Stimulated activated CD4-positive, alpha-beta T cell treated with anti-CD3 and anti-CD28 coated beads, Interleukin-12 subunit alpha, Interleukin-12 subunit beta, amount 100 ng/mL, for 24 hours (primary cell): Measurements from ENCODE around the gene ATF2.

Experiments used
- DNase-seq, 2 experiments: peaks; one replicate each; pipeline ENCODE4 v3.0.0-alpha.2; 2020; ENCODE audit warnings: low read depth in 2 of 2

The ATF2 gene

DNA sequence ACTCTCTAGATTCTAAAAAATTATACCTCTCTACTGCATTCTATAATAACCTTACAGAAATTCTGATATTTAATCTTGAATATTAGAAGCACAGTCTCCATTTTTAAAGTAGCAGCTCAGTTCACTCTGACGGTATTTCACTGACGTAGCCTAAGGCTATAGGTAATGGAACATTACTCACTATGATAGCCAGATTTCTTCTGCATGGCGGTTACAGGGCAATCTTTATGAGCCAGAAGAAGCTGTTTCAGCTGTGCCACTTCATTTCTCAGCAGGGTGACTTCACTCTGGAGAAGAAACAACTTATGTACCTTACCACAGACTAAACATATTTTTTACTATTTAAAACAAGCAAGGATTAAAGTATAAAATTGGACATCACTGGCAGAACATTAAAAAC is 87.5 kb downstream of the ATF2 start:
- no peak for DNase-seq

DNA sequence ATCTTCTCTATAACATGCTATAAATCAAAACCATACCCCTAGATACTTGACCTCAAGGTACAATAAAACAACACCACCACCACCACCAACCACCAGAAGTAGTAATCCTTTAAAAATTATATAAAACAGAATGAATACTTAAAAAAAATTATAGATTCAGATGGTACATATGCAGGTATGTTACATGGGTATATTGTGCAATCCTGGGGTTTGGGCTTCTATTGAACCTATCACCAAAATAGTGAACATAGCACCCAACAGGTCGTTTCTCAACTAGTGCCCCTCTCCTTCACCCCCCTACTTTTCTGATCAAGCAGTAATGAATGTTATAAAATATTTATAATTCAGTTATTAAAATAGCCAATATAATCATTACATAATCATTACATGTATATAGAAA is 91.7 kb downstream of the ATF2 start:
- DNase-seq: no peak

DNA sequence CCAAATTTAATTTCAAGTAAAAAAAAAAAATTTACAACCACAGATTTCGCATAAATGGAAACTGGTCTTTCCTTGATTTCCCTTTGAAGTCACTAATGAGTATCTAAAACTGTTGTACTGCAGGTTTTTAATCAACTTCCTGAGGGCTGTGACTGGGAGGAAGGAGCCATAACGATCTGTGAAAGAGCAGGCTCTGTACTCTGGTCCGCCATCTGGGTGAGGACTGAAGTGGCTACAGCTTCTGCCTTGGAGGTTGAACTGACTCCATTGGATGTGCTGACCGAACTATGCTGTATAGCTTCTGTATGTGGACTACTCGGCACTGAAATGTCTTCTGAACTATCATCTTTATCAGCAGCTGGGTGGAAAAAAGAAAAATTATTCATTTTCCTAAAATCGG is 93.5 kb downstream of the ATF2 start:
- no peak for DNase-seq

DNA sequence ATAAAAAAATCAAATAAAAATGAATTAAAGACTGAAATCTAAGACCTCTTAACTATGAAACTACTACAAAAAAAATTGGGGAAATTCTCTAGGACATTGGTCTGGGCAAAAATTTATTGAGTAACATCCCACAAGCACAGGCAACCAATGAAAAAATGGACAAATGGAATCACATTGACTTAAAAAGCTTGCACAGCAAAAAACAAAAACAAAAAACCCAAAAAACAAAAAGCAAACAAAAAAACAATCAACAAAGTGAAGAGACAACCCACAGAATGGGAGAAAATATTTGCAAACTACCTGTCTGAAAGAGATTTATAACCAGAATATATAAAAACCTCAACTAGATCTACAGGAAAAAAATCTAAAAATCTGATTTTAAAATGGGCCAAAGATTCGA is 99.5 kb downstream of the ATF2 start:
- no peak for DNase-seq

DNA sequence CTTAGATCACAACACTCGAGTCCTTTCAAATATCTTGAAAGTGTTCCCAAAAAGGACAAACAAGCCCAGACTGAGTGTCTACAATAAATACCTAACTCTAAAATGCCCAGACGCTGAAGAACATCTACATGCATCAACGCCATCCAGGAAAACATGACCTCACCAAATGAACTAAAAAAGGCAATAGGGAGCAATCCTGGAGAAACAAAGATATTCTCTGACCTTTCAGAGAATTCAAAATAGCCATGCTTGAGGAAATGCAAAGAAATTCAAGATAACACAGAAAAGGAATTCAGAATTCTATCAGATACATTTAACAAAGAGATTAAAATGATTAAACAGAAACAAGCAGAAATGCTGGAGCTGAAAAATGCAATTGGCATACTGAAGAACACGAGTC is 101.6 kb downstream of the ATF2 start:
- DNase-seq: no peak

DNA sequence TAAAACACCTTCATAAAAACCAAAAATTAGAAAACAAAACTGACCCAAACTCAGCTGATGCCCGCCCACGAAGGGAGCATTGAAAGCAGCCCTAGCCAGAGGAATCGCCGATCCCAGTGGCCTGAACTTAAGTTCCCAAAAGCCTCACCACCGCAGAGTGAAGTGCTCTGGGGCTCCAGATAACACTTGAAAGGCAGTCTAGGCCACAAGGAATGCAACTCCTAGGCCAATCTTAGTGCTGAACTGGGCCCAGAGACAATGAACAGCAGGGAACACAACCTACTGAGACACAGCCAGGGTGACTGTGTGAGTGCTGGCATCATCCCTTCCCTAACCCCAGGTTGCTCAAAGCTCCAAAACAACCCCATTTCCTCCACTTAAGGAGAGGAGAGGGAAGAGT is 103.2 kb downstream of the ATF2 start:
- no peak for DNase-seq

DNA sequence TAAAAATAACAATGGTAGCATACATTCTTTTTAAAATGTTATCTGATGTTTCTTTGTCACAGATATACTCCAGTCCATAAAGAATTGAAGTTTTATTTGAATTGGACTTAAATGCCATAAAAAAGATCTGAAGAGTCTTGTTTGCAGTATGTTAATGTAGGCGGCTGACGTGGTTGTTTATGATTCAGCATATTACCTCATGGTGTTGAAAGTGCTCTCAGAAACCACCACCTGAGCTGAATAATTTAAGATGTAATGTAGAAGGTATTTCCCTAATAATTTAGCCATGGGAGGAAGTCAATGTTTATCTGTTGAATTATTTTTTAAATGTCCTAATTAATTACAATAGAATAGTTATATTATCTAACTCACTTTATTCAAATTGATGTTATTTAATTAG is 104.3 kb downstream of the ATF2 start:
- DNase-seq: no peak

DNA sequence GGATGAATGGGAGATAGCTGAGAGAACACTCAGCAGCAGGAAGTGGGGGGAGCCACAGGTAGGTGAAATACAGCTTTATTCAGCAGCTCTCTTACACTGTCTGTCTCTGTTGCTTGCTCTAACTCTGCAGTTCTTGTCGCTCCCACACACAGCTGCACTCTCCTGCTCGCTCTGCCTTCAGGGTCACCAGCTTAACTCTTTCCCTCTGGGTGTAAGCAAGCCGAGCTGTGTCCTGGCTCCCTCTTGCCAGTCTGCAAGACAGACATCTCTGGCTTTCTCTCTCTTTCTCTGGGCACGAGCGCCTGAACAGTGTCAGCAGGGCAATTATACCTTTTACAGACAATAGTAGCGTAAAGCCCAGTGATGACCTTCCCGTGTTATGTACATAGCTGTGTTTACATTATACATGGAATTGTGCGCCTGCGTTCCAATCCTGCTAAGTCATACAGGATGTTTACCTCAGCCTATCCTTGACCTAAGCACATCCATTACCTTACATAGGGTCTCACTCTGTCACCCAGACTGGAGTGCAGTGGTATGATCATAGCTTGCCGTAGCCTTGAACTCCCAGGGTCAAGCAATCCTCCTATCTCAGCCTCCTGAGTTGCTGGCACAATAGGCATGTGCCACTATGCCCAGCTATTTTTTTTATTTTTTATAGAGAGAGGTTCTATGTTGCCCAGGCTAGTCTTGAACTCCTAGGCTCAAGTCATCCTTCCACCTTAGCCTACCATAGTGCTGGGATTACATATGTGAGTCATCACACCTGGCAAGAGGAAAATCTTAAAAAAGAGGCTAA is 105.0 kb downstream of the ATF2 start:
- DNase-seq: no peak

DNA sequence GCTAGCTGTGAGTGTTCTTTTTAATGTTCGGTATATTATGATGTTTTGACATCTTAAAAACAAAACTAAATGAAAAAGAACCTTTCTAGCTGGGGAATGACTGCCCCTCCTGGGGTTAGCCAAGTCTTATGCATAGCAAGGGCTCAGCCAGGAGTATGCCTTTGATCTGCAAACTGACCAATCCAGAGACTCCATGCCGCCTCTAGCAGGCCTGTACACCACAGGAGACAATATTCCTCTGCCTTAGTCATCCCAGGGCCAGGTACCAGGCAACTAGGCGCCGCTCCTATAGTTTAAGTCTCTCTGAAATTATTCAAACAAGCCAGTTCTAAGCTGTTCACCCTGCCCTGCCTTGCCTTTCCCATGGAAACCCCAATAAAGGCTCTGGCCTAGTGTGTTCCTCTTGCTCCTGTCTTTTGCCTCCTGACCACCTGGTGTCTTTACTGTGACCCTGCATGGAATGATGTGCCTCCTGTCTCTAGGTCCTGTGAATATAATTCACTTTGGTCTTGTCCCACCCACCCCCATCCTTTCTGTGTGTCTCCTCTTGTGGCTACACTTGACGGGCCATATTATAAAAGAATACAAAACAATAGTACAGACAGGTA is 110.8 kb downstream of the ATF2 start:
- DNase-seq: no peak

DNA sequence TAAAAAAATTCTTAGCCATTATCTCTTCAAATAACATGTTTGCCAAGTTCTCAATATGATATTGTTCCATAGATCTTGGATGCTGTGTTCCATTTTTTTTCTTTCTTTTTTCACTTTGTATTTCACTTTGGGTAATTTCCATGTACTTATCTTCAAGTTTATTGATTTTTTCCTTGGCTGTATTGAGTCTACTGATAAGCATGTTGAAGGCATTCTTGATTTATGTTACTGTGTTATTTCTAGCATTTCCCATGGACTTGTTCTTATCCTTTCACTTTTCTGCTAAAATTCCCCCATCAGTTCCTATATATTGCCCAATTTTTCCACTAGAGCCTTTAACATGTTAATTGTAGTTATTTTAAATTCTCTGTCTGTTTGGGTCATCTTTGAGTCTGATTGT is 112.0 kb downstream of the ATF2 start:
- DNase-seq: no peak

DNA sequence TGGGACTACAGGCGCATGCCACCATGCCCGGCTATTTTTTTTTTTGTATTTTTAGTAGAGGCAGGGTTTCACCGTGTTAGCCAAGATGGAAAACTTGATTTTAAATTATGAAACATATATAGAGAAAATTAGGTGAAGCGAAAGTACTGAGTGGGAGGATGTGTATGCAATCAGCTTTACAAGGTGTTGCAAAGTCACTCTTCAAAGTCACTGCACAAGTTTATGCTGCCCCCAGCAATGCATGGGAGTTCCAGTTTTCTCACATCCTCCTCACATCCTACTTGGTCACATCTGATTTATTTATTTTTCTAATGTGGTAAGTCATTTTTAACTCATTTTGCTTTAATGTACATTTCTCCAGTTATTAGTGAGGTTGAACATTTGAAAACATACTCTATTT is 113.7 kb downstream of the ATF2 start:
- DNase-seq: no peak

DNA sequence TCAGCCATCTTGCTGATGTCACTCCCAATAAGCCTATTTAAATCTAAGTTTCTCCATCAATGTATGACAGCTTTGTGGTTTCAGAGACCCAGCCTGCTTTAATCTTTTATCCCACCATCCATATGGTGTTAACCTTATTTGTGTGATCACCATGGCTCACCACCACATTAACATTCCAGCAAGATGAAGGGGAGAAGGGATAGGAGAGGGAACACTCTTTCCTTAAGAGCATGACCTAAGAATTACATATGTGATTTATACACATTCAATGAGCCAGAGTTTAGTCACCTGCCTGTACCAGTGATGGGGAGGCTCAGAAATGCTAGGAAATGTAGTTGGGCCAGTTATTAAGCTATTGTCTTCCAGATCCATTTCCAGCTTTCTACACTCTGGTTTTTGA is 118.3 kb downstream of the ATF2 start:
- no peak for DNase-seq

DNA sequence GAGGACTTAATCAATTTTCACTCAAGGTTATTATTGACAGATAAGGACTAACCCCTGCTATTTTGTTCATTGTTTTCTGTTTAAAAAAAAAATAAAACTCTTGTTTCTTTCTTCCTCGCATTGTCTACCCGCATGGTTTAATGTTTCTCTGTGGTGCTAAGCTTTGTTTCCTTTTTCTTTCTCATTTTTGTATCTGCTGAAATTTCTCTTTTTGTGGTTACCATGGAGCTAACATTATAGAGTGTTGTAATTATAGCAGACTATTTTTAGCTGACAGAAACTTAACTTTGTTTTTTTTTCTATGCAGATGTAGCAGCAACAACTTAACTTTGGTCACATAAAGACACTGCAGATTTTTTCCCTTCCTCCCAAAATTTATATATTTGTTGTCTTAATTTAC is 119.7 kb downstream of the ATF2 start:
- no peak for DNase-seq

DNA sequence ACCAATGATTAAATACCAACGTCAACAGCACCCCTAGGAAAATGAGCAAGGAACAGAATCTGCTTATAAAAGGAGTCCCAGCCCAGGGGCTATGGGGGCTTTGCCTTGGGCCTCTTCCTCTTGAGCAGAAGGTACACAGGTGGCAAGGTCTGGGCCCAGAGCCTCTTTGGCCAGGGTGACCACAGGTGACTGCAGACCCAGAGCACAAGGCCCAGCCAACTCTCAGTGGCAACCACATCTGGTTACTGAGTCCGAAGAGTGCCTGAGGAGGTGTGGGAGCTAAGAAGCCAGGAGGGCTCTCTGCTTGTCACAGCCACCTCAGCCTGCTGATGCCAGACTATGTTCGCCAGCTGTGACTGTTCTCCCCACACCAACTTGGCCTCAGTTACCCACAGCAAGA is 128.5 kb downstream of the ATF2 start:
- DNase-seq: no peak

DNA sequence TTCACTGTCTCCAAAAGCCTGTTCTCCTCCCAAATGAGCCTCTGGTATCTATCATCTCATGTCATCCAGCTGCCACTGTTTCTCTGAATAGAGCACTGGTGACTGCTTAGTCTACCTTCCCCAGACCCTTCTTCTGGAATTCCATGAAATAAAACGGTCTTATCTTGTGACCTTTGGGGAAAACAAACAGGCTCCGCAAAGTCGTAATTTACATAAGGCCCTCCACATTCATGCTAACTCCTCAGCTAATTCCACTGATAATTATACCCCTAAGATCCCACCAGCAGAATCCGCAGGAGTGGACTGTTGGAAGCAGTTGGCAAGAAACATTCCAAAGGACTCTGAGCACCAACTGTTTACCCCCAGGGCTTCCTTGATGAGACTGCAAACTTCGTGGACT is 129.0 kb downstream of the ATF2 start:
- no peak for DNase-seq

DNA sequence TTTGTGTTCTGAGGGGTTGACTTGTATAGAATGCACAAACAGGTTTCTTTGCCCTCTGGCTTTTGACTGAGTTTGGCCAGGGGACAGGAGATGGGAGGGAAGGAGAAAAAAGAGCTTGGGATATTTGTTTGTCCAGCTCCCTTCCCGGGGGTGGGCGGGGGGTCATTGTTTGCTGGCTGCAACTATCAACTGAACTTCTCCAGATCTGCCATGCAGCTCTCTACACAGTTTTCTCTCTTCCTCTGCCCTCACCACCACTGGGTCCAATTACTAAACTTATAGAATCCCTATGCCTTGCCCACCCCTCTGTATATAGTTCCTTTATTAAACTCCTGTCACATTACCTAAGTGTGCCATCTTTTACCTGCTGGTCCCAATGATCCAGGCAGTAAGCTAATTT is 130.1 kb downstream of the ATF2 start:
- DNase-seq: no peak

DNA sequence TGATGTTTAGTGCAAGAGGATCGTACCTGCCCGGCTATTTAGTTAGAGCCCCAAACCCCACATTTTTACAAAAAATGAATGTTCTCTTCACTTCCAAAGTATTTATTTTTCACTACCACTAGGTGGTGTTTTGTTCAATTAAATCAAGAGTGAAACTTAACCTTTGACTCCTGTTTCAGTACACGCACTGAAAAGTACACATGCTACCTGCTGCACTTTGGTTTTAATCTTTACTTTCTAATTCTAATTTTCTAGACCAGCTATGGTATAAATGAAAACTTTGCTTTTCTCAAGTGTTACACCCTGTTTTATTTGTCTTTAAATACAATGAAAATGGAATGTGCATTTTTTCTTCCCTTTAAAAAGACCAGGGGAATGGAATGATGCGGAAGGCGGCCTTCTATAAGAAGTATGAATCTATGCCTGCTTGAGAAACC is 131.4 kb downstream of the ATF2 start:
- no peak for DNase-seq

DNA sequence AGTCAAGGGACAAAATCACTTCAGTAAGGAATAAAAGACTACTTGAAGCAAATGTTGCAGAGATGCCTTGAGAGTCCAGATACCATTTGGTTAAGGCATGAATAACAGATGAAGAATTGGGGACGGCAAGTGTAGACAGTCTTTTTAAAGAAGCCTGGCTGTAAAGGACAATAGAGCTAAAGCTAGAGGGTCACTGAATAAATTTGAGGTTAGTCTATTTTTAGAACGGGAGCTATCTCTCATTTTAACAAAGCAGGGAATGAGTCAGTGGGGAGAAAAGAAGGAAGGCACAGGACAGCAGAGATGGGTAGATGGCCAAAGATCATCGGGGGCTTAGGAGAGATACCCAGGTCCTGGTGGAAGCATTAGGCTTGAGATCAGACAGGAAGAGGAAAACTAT is 132.2 kb downstream of the ATF2 start:
- no peak for DNase-seq

DNA sequence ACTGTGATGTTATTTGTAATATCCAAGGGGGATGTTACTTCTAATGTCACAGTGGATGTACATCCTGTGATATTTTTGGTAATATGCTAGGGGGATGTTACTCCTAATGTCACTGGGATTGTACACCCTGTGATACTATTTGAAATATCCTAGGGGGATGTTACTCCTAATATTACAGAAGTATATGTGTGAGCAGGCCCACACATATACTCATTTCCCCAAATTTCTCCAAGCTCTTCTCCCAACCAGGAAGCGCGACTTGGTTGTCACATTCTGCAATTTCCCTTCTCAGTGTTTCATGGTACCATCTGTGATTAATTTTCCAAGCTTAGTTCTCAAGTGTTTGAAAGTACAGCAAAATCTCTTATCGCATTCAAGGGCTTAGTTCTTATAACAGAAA is 133.3 kb downstream of the ATF2 start:
- no peak for DNase-seq

DNA sequence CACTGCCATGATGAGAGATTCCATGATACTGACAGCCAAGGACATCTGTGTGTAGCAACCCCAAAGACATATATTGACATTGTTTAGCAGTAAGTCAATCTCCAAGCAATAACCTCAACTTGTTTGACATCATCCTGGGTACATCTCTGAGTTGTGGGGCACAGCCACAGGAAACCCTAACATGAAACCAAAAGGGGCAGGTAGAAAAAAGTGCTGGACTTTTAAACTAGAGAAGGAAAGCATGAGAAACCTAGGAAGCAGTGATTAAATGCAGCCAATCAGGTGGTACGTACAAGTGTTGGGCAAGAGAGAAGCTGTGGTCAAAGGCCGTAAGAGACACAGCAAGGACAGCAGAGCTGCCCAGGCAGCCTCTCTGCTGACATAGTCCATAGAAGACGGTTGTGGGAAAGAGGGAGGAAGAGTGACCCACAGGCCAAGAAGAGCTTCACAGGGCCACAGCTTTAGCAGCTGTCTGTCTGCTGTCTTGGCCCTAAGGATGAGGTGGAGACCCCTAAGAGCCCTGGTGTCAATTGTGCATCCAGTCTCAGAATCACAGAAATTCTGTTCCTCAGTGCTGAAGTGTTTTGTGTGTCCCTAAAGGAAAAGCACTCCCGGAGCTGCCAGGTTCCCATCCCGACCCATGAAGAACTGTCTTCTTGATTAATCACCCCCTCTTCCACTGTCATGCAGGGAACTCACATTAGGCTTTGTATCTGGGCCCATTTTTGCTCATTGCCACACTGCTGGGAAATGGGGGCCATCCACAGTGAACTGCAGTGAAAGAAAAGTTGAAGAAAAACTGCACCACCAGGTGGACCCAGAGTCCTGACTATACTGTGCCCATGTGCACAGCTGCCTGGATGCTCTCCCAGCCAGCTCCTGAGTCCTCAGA is 137.4 kb downstream of the ATF2 start:
- no peak for DNase-seq

DNA sequence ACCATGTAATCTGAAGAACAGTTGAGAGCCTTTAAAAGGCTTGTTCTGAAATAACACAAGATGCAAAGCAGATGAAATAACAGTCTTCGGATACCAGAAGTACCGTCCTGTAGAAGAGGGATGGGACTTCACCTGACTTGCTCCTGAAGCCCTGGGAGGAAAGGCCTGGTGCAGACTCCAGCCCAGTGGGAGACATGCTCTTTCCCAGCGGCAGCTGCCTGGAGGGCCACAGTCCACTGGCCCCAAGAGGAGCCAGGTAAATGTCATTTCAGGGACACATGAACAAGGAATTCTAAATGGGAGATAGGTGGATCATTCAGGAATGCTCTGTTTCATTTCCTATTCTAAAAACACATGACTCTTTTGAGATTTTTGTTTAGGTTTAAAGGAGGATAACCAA is 140.2 kb downstream of the ATF2 start:
- DNase-seq: no peak

DNA sequence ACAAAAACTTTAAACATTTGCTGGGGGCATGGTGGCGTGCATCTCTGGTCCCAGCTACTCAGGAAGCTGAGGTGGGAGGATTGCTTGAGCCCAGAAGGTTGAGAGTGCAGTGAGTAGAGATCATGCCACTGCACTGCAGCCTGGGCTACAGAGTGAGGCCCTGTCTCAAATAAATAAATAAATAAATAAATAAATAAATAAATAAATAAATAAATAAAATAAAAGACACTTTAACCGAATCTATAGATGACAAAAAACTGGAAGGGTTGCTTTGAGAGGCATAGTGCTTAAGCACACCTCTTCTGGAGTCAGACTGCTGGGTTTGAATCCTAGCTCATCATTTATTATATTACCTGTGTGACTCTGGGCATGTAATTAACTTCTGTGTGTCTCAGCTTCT is 141.6 kb downstream of the ATF2 start:
- DNase-seq: no peak

DNA sequence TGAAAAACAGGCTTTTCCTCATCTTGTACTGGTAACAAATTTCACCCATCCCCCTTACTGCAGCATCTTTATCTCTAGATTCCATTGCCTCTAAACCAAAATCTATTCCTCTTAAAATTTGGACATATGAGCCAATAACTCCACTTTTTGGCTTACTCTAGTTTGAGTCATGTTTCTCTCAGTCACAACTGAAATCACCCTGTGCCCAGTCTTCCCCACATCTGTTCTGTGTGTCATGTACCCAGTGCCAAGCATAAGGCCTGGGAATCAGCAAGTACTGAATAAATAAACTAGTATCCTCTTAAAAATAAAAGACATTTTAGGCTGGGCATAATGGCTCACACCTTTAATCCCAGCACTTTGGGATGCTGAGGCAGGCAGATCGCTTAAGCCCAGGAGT is 142.1 kb downstream of the ATF2 start:
- DNase-seq: no peak
